HG03175 (cell line): Measurements from ENCODE around the gene PTPRQ.
"Not testable (repeated sequence)": the region's sequence is repeated elsewhere in the genome, so short reads cannot be mapped to it uniquely, and the experiment has no call there.

Experiments
- ATAC-seq: cut with Tn5 transposase; IDR thresholded peaks from one replicate; pipeline ENCODE4 v1.9.1; 2021; ENCODE audit warnings: mild to moderate bottlenecking, moderate library complexity; ENCODE audit not compliant: unreplicated experiment

The PTPRQ gene

DNA sequence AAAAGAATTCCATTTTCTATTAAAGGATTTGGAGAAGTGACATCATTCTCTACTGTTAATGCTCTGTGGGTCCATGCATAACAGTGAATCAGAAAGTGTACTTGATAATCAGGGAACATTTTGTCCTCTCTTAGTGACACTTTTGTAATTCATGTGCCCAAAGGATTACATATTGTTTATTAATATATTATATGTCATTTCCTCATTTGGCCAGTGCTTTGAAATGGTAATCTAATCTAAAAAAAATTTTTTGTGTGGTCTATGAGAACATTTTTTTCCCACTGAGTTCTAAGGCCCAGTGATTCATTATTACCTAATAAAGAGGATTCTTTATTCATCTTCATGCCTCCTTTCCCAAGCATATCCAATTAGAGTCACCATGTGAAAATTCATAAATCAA, 183.7 kb downstream of the PTPRQ start:
- no peak for ATAC-seq

DNA sequence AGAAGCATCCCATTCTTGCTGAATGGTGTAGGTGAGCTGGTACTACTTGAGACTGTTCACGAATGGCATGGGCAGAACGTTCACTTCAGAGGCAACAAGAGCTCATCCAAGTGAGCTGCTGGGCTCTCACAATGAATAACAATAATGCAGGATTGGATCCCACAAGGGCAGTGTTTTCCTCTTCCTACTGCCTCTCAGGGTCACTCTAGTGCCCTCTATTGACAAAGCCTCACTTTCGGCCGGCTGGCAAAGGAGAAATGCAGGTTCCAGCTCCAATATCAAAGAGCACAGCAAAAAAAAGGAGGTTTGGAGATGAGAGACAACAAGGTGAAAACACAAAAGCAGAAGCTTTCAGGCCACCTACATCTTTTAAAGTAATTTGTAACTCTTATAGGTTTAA, 188.8 kb downstream of the PTPRQ start:
- ATAC-seq, result no peak

GRCh38 chr12:80634903-80635302, 190.9 kb downstream of the PTPRQ start:
- no peak for ATAC-seq

- no peak for ATAC-seq
Observed at GRCh38 chr12:80636832-80637231, 192.8 kb downstream of the PTPRQ start.

GRCh38 chr12:80641936-80642335, 197.9 kb downstream of the PTPRQ start:
- no peak for ATAC-seq

GRCh38 chr12:80643961-80644360, 199.9 kb downstream of the PTPRQ start:
- no peak for ATAC-seq

DNA sequence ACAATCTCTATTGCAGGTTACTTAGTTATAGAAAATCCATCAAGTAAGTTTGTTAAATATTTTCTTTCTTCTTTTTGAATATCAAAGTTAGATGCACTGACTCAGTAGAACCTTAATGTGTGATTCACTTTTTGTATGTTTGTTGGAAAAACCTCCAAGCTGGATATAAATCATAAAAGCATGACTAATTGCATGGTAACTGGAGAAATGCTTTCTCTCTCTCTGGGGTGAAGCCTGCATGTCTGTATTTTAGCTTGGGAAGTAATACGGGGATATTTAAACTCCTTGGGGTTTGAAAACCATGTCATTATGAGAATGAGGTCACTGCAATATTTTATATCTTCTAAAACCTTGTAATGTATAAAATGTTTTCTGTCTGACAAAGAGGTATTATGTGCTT, 204.8 kb downstream of the PTPRQ start:
- ATAC-seq, result no peak

DNA sequence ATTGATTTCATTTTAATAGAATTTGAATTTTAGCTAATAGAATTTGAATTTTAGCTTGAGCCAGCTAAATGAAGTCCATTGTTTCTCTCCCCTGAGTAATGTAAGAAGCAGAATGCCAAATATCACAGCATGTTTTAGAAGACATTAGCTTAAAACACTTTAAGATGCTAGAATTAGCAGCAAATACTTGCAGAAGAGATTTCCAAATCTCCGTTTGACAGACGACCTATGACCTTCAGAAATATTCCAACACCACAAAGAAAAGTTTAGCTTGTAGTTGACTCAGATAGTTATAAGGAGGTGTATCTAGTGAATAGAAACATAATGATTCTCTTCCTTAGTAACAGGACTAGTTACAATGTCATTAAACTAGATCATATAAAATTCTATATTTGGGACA, 211.7 kb downstream of the PTPRQ start:
- ATAC-seq, result no peak

DNA sequence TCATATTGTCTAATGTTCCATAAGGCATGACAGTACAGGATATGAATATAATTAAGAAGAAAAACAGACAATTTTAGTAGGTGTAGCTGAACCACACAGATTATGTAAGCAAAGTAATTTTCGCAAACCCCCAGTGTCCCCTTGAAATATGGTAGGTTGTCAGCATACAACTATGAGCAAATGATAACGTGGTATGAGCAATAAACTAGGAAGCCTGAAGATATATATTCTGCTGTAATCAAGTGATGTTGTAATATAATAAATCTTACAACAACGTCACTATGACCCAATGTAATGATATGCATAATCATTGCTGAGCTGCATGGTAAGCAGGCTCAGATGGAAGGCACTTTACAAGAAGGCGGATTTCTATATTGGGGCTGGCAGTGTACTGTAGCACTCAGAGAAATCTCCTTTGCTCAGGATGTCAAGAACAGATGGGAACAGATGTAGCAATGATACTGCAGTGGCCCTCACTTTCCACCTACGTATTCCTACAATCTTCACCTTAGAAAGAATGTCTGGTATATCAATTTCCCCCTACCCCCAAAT, 215.6 kb downstream of the PTPRQ start:
- no peak for ATAC-seq

DNA sequence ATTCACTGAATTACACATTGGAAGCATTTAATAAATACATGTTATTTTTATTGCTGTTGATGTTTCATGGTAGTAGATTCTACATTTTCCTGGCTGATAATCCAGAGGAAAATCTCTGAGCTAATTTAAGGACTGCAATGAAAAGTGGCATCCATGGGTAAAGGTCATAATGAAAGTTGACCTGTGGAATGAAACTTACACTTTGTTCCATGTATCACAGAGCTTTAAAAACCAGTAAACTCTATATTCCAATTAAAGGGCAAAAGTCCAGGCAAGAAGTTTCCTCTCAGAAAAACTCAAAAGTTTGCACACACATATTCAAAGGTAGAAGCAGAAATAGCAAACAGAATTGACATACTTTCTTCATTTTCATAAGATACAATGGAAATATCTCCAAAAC, 218.6 kb downstream of the PTPRQ start:
- no peak for ATAC-seq

DNA sequence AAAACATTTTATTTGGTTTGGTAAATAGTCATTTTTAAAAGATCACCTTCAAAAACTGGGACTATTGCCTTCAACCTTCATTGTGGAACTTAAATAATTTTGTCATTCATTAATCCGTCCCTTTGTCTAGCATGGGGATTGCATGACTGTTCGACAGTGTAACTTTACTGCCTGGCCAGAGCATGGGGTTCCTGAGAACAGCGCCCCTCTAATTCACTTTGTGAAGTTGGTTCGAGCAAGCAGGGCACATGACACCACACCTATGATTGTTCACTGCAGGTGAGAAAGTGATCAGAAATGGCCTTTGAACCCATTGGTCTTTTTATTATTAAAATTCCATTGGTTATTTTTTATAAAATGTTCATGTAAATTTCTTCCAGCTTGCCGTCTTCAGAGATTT, 226.2 kb downstream of the PTPRQ start:
- ATAC-seq, result no peak

DNA sequence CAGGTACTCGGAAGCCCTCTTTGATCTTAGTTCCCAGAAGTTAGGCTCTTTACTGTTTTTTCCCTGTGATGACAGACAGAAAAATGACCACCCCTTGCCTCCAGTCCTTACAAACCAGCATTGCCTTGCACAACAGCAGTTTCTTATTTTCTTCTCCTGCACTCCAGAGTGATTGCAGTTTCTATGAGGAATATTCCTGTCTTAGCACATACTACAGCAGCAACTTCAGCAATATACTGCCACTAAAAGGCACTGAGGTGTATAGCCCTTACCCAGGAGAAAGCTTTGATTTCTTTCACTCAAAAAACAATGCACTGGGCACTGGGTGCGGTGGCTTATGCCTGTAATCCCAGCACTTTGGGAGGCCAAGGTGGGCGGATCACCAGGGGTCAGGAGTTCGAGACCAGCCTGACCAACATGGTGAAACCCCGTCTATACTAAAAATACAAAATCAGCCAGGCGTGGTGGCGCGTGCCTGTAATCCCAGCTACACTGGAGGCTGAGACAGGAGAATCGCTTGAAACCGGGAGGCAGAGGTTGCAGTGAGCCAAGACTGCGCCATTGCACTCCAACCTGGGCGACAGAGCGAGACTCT, 232.1 kb downstream of the PTPRQ start:
- ATAC-seq, result not testable (repeated sequence)

DNA sequence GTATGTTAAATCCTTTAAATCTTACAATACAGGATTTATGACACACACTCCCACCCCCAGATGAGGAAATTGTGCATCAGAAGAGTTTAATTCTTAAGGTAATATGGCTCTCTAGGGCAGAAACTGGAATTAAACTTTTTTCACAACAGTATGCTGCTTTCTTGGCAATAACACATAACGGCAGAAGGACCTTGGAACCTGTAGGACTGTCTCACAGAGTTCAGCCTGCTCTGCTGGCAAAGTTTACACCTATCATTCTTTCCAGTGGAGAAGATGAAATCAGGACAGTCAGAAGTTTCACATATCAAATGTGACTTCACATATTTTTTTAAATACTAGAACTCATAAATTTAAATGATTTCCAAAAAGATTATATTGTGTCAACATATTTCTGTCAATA, 232.8 kb downstream of the PTPRQ start:
- no peak for ATAC-seq

- ATAC-seq, result no peak
Observed at GRCh38 chr12:80677994-80678393, 234.0 kb downstream of the PTPRQ start.

DNA sequence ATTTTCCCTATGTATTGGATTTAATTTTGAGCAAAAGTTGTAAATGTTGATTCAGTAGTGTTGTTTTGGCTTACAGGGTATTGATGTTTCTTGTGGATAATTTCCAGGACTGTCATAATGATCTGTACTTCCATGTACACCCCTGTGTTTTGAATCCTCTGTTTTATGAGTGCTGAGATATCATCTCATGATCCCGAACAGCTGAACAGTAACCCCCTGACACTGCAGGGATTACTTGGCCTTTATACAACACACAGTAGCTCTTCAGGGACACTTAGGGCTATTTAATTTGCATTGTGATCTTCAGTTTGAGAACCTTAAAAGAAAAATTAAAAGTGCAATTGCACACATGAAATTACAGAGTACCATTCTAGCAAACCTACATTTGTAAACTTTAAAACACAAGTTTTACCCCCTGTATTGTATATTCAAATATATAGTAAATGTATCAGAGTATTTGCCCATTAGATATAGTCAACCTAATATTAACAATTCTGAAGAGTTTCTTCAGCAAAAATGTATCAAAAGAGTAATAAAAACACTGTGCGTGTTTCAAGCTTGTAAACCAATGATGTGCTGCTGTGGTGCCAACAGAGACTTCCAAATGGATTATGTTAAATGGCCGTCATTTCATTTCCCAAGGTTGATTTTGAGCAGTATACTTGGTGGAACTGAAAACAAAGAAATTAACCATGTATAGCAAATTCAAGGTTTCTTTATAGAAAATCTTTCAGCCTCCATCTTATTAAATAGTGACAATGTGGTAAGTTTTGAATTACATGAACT, 235.5 kb downstream of the PTPRQ start:
- no peak for ATAC-seq

GRCh38 chr12:80681287-80681686, 237.3 kb downstream of the PTPRQ start:
- ATAC-seq, result peak; percentile 70

- ATAC-seq, result no peak
Observed at GRCh38 chr12:80681786-80682185, 237.8 kb downstream of the PTPRQ start.

DNA sequence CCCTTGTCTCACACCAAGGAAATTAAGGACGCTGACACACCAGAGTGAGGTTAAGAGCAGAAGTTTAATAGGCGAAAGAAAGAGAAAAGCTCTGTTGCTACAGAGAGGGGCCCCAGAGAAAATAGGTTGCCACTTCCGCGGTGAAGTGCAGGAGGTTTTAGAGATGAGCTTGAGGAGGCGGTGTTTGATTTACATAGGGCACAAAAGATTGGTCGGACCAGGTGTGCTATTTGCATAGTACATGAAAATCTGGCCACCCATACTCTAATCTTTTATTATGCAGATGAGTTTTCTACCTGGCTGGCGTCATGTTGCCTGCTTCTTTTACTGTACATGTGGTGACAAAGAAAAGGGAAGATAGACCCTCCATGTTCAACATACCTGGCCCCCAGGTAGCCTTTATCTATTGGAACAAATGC, 240.1 kb downstream of the PTPRQ start:
- no peak for ATAC-seq

DNA sequence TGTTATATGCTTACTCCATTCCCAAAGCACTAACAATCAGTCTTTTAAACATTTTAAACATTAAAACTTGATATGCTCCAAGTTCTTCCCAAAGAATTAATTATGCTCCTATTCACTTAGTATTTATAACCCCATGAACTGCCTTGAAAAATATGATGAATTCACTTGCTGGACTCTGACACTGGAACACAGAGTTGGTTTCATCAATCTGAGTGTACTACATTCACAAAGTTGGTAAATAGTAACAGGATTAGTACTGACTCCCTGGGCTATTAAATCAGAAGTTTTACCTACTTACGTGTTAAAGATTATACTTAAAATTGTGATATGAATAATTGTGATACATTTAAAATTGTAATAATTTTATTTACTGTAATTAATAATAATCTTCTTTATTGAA, 246.1 kb downstream of the PTPRQ start:
- ATAC-seq, result no peak

GRCh38 chr12:80690513-80690912, 246.5 kb downstream of the PTPRQ start:
- ATAC-seq, result no peak

- ATAC-seq, result no peak
Observed at GRCh38 chr12:80692114-80692513, 248.1 kb downstream of the PTPRQ start.

- no peak for ATAC-seq
Observed at GRCh38 chr12:80697270-80697887, 253.3 kb downstream of the PTPRQ start.
